H54 (cell line): Measurements from ENCODE around the gene CNKSR3.

Experiments used
- DNase-seq: peaks from one replicate; pipeline ENCODE4 v3.0.0; 2011; ENCODE audit warnings: low spot score, mixed read lengths; ENCODE audit not compliant: insufficient read length
- FAIRE-seq: peaks from 3 replicates; lab custom pipeline; 2011; peaks lifted over from hg19 to GRCh38; lab: Jason Lieb, UNC
- POLR2A ChIP-seq: IDR thresholded peaks from 2 replicates; pipeline ENCODE4 v1.6.1; 2011; ENCODE audit warnings: low read depth, mild to moderate bottlenecking, low read length

CNKSR3 gene

GRCh38 chr6:154433477-154434241, 76.8 kb downstream of the CNKSR3 start:
- FAIRE-seq, result no peak
- no peak for TF ChIP-seq POLR2A
- DNase-seq, result no peak

- FAIRE-seq, result no peak
- TF ChIP-seq POLR2A, result no peak
- DNase-seq, result no peak
Observed at GRCh38 chr6:154432533-154433476, 77.7 kb downstream of the CNKSR3 start.

- DNase-seq (no peak), FAIRE-seq (no peak)
- no peak for TF ChIP-seq POLR2A
Observed at GRCh38 chr6:154430481-154430919, 80.0 kb downstream of the CNKSR3 start.

GRCh38 chr6:154429711-154430110, 80.8 kb downstream of the CNKSR3 start:
- no peak for TF ChIP-seq POLR2A
- FAIRE-seq (no peak), DNase-seq (no peak)

- FAIRE-seq, result no peak
- TF ChIP-seq POLR2A, result no peak
- no peak for DNase-seq
Observed at GRCh38 chr6:154428897-154429296, 81.6 kb downstream of the CNKSR3 start.

- no peak for TF ChIP-seq POLR2A
- DNase-seq (no peak), FAIRE-seq (no peak)
Observed at GRCh38 chr6:154427446-154427845, 83.0 kb downstream of the CNKSR3 start.

GRCh38 chr6:154426997-154427396, 83.5 kb downstream of the CNKSR3 start:
- FAIRE-seq (no peak), DNase-seq (no peak)
- no peak for TF ChIP-seq POLR2A

GRCh38 chr6:154425034-154425433, 85.5 kb downstream of the CNKSR3 start:
- TF ChIP-seq POLR2A, result no peak
- no peak for DNase-seq
- FAIRE-seq, result no peak

- DNase-seq (no peak), FAIRE-seq (no peak)
- no peak for TF ChIP-seq POLR2A
Observed at GRCh38 chr6:154414021-154414813, 96.3 kb downstream of the CNKSR3 start.

- no peak for FAIRE-seq
- TF ChIP-seq POLR2A, result no peak
- DNase-seq, result no peak
Observed at GRCh38 chr6:154412106-154412820, 98.2 kb downstream of the CNKSR3 start.

- TF ChIP-seq POLR2A, result no peak
- no peak for FAIRE-seq
- no peak for DNase-seq
Observed at GRCh38 chr6:154411076-154411475, 99.4 kb downstream of the CNKSR3 start.

- peak; percentile 60 for FAIRE-seq
- peak; percentile 38 for DNase-seq
- no peak for TF ChIP-seq POLR2A
Observed at GRCh38 chr6:154410619-154411072, 99.8 kb downstream of the CNKSR3 start.

- DNase-seq, result no peak
- TF ChIP-seq POLR2A, result no peak
- FAIRE-seq, result no peak
Observed at GRCh38 chr6:154408891-154409500, 101.5 kb downstream of the CNKSR3 start.
